CD4-positive, alpha-beta T cell (primary cell): ENCODE results near the gene TDO2. TPM values are rescaled to one million over a fixed set of nuclear protein-coding genes. Genes with fewer than 3 reads are reported as not detected.

ENCODE experiments used
- ATAC-seq: fragments of 200-7000 bp; cut with Tn5 transposase; one replicate; pipeline ENCODE4 v1.10.0; 2022; ENCODE audit warnings: mild to moderate bottlenecking; ENCODE audit not compliant: poor library complexity
- CTCF ChIA-PET: fragments of 350-600 bp; sonication (Branson Sonifier 250); formaldehyde crosslinking; loops from one replicate; lab custom pipeline; 2021; ENCODE audit warnings: antibody characterized with exemption, inconsistent platforms; lab: Charles Lee
- POLR2A ChIA-PET: fragments of 350-600 bp; sonication (Branson Sonifier 250); formaldehyde crosslinking; loops from one replicate; lab custom pipeline; 2021; ENCODE audit warnings: antibody characterized with exemption, inconsistent platforms; lab: Charles Lee
- DNase-seq, 14 experiments: peaks; one replicate each; pipeline ENCODE4 v3.0.0-alpha.2; 2013 to 2020; ENCODE audit warnings: mixed read lengths in 2 of 14
- H3K27ac ChIP-seq, 2 donors: one replicate each; pipeline versions ENCODE4 v1.5.1 to v1.7.0; 2013; ENCODE audit warnings: low read length in 2 of 2, low read depth in 1 of 2, mild to moderate bottlenecking in 1 of 2
- H3K27me3 ChIP-seq, 2 experiments: 1 replicate in 1 of 2; 2 replicates in 1 of 2; pipeline versions ENCODE4 v1.6.1 to v1.7.0; 2013; ENCODE audit warnings: low read length in 2 of 2, control low read depth in 1 of 2, mild to moderate bottlenecking in 1 of 2, moderate library complexity in 1 of 2; ENCODE audit not compliant: insufficient read depth in 2 of 2, control insufficient read depth in 1 of 2
- H3K36me3 ChIP-seq: one replicate; pipeline ENCODE4 v1.6.1; 2013; ENCODE audit warnings: low read length, control low read depth; ENCODE audit not compliant: insufficient read depth
- H3K4me1 ChIP-seq: one replicate; pipeline ENCODE4 v1.6.1; 2013; ENCODE audit warnings: low read length, control low read depth; ENCODE audit not compliant: insufficient read depth
- H3K4me3 ChIP-seq: one replicate; pipeline ENCODE4 v1.5.1; 2013; ENCODE audit warnings: mild to moderate bottlenecking, low read length, moderate library complexity
- H3K9me3 ChIP-seq, 2 experiments: 1 replicate in 1 of 2; 2 replicates in 1 of 2; pipeline versions ENCODE4 v1.6.1 to v1.7.0; 2013; ENCODE audit warnings: low read length in 2 of 2, mild to moderate bottlenecking in 2 of 2, control low read depth in 1 of 2, moderate library complexity in 1 of 2; ENCODE audit not compliant: control insufficient read depth in 1 of 2, insufficient read depth in 1 of 2
- H3K27ac Mint-ChIP-seq: one replicate; pipeline ENCODE4 v1.8.0; 2020; ENCODE audit warnings: mixed read lengths
- H3K27me3 Mint-ChIP-seq: one replicate; pipeline ENCODE4 v1.8.0; 2021; ENCODE audit warnings: mixed read lengths
- H3K36me3 Mint-ChIP-seq: one replicate; pipeline ENCODE4 v1.8.0; 2021; ENCODE audit warnings: low read depth, mixed read lengths
- H3K4me1 Mint-ChIP-seq: one replicate; pipeline ENCODE4 v1.8.0; 2021; ENCODE audit warnings: low read depth, mixed read lengths
- H3K4me3 Mint-ChIP-seq: one replicate; pipeline ENCODE4 v1.8.0; 2020; ENCODE audit warnings: mild to moderate bottlenecking, mixed read lengths
- H3K9me3 Mint-ChIP-seq: one replicate; pipeline ENCODE4 v1.8.0; 2020; ENCODE audit warnings: mixed read lengths
- intact Hi-C, 2 experiments: fragments of 100-400 bp; cut with DNase I in 1 of 2; cut with micrococcal nuclease in 1 of 2; formaldehyde crosslinking; loops; one replicate each; pipeline versions ENCODE4 v1.15.1 to v1.9.0; 2023 to 2025; cut with DNase I, micrococcal nuclease
- total RNA-seq, 174 experiments: library from RNA in 2 of 174; stranded (reverse) in 2 of 174; gene quantifications; one replicate each; pipeline ENCODE4 v1.2.3 and lab custom pipeline; 2021 to 2026
- TF ChIP-seq, protein P1 (sequence below): fragments of 200-600 bp; IDR thresholded peaks from one replicate; pipeline ENCODE4 v1.8.0; 2022; ENCODE audit warnings: antibody characterized with exemption, mild to moderate bottlenecking

TDO2 gene
- total RNA-seq, 2 experiments from 2014 or later: not detected

DNA sequence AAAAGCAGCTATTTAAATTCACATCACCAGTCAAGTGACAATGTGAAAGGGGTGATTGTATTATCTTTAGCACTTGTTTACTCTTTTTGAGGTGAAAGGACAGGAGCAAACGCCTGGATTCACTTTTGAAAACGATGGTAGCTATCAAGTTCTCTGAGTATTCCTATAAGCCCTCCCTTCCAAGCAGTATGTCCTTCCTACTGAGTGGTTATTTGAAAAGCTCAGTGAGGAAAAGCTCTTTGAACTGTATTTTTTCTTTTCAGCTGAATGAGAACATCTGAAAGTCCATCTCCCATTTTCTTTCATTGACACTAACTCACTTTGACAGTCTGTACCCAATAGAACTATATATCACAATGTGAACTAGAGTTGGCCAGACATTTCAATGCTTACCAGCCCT lies 59.3 kb downstream of the TDO2 start:
- H3K27ac Mint-ChIP-seq: no peak overlapping the region
- CTCF ChIA-PET: no interaction called here
- ATAC-seq: no peak

DNA sequence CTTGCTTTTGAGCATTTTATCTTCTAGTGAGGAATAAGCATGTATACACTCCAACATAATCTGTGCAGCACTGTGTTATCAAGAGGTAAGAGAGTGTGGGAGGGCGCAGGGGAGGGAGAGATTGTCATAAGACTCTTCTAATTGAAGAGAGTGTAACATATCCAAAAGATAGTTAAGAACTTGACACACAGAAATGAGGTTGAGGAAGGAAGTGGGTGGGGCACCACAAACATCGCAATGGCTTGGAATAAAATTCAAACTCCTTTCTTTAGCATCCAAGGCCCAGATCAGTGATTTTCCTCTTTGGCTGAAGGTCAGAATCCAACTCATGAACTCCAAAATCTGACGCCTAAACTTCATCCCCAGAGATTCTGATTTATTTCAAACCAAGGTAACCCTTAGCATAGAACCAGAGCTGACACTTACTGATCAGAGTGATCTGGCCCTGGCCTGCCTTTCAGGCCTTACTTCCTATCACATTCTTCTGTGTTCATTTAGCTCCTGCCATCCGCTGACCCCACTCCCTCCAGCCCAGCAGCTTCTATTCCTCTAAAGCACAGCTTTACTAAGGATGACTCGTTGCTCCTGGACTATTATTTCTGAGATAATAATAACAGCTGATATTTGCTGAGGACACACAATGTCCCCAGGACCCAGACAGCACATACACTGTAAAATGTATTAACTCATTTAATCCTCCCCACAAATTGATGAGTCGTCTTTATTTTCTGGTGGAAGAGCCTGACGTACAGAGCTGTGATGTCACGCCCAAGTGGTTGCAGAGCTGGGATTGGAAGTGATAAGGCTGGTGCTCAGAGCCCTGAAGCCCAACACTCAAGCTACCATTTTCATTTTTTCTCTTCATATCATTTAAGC lies 60.8 kb downstream of the TDO2 start:
- ATAC-seq: no peak
- CTCF ChIA-PET: no interaction called here

More for the DNA sequence above, 59.3 kb downstream of the TDO2 start:
- peaks cover 25% of the 10 kb centered on the region for H3K27me3 Mint-ChIP-seq
- intact Hi-C loops: no loop called here
- H3K9me3 Mint-ChIP-seq: no peaks in the 10 kb centered on the region
- TF ChIP-seq, protein P1, sequence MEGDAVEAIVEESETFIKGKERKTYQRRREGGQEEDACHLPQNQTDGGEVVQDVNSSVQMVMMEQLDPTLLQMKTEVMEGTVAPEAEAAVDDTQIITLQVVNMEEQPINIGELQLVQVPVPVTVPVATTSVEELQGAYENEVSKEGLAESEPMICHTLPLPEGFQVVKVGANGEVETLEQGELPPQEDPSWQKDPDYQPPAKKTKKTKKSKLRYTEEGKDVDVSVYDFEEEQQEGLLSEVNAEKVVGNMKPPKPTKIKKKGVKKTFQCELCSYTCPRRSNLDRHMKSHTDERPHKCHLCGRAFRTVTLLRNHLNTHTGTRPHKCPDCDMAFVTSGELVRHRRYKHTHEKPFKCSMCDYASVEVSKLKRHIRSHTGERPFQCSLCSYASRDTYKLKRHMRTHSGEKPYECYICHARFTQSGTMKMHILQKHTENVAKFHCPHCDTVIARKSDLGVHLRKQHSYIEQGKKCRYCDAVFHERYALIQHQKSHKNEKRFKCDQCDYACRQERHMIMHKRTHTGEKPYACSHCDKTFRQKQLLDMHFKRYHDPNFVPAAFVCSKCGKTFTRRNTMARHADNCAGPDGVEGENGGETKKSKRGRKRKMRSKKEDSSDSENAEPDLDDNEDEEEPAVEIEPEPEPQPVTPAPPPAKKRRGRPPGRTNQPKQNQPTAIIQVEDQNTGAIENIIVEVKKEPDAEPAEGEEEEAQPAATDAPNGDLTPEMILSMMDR: no peak
- H3K36me3 Mint-ChIP-seq: no peaks in the 10 kb centered on the region
- Histone ChIP-seq H3K4me3 (no peak overlapping the region), H3K27me3 (no peaks in the 10 kb centered on the region), H3K4me1 (no peaks in the 10 kb centered on the region), H3K9me3 (no peaks in the 10 kb centered on the region), H3K27ac (no peak overlapping the region), H3K36me3 (no peaks in the 10 kb centered on the region)
- POLR2A ChIA-PET: interaction anchor here (0.7 kb wide), 1 partner anchor 9 kb away, joined by 3 read pairs; the partner anchor contains the start of gene CTSO
- DNase-seq: no peak
- no peak overlapping the region for H3K4me3 Mint-ChIP-seq
- peaks cover 8% of the 10 kb centered on the region for H3K4me1 Mint-ChIP-seq

DNA sequence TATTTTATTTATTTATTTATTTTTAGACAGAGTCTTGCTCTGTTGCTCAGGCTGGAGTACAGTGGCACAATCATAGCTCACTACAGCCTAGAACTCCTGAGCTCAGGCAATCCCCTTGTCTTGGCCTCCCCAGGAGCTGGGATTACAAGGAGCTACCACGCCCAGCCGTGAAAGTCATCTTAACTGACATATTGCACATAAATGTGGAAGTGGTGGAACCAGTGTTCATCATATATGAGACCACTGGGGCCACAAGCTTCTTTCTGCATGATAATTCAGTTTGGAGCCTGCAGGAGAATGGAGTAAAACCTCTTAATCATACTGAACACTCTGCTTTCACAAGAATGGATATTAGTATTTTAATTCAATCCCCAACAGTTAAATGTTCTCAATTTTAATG lies 62.7 kb downstream of the TDO2 start:
- Histone ChIP-seq H3K27ac (no peak overlapping the region), H3K36me3 (no peaks in the 10 kb centered on the region), H3K4me3 (no peak overlapping the region), H3K9me3 (peaks cover 0 to 3% of the 10 kb centered on the region in 2 experiments), H3K4me1 (no peaks in the 10 kb centered on the region), H3K27me3 (peaks cover 0 to 6% of the 10 kb centered on the region in 2 experiments)
- ATAC-seq: no peak
- H3K4me3 Mint-ChIP-seq: no peak overlapping the region
- peaks cover 31% of the 10 kb centered on the region for H3K27me3 Mint-ChIP-seq
- H3K4me1 Mint-ChIP-seq: peaks cover 8% of the 10 kb centered on the region
- no peaks in the 10 kb centered on the region for H3K9me3 Mint-ChIP-seq
- POLR2A ChIA-PET: no interaction called here
- CTCF ChIA-PET: interaction anchor here (1.4 kb wide), 1 partner anchor 9 kb away, joined by 4 read pairs; no protein-coding TSS in a partner anchor
- intact Hi-C loops: no loop called here
- no peak overlapping the region for H3K27ac Mint-ChIP-seq
- no peak for DNase-seq
- TF ChIP-seq, protein P1: no peak
- H3K36me3 Mint-ChIP-seq: no peaks in the 10 kb centered on the region

More for the DNA sequence above, 60.8 kb downstream of the TDO2 start:
- no peaks in the 10 kb centered on the region for H3K9me3 Mint-ChIP-seq
- no peak overlapping the region for H3K4me3 Mint-ChIP-seq
- H3K27ac ChIP-seq: no peak overlapping the region
- no peaks in the 10 kb centered on the region for H3K36me3 ChIP-seq
- H3K4me3 ChIP-seq: no peak overlapping the region
- POLR2A ChIA-PET: no interaction called here
- peaks cover 8% of the 10 kb centered on the region for H3K4me1 Mint-ChIP-seq
- no peaks in the 10 kb centered on the region for H3K4me1 ChIP-seq
- H3K27ac Mint-ChIP-seq: no peak overlapping the region
- DNase-seq: no peak
- H3K27me3 ChIP-seq: peaks cover 0 to 2% of the 10 kb centered on the region in 2 experiments
- TF ChIP-seq, protein P1: no peak
- intact Hi-C loops: no loop called here
- H3K36me3 Mint-ChIP-seq: no peaks in the 10 kb centered on the region
- H3K9me3 ChIP-seq: peaks cover 0 to 3% of the 10 kb centered on the region in 2 experiments
- peaks cover 24% of the 10 kb centered on the region for H3K27me3 Mint-ChIP-seq
